Neuronal stem cell (in vitro differentiated cells): ENCODE data around the gene RASSF3.

Experiments used
- DNase-seq: peaks from one replicate; pipeline ENCODE4 v3.0.0-alpha.2; 2013; ENCODE audit warnings: low spot score
- H2AFZ ChIP-seq: one replicate; pipeline ENCODE4 v1.6.1; 2013; ENCODE audit warnings: mild to moderate bottlenecking, low read length, inconsistent platforms
- H2AK5ac ChIP-seq: 2 replicates; pipeline ENCODE4 v1.6.1; 2013; ENCODE audit warnings: low read depth, mild to moderate bottlenecking, inconsistent platforms, low read length, moderate library complexity, mixed read lengths
- H2BK120ac ChIP-seq: 2 replicates; pipeline ENCODE4 v1.6.1; 2013; ENCODE audit warnings: low read depth, mild to moderate bottlenecking, inconsistent platforms, low read length, moderate library complexity, mixed read lengths
- H2BK12ac ChIP-seq: one replicate; pipeline ENCODE4 v1.6.1; 2013; ENCODE audit warnings: low read length, inconsistent platforms
- H2BK15ac ChIP-seq: 2 replicates; pipeline ENCODE4 v1.6.1; 2013; ENCODE audit warnings: mild to moderate bottlenecking, low read length, inconsistent platforms, mixed read lengths
- H2BK5ac ChIP-seq: one replicate; pipeline ENCODE4 v1.6.1; 2013; ENCODE audit warnings: inconsistent platforms, mild to moderate bottlenecking, low read length, moderate library complexity
- H3K14ac ChIP-seq: one replicate; pipeline ENCODE4 v1.6.1; 2013; ENCODE audit warnings: low read length, inconsistent platforms
- H3K18ac ChIP-seq: 2 replicates; pipeline ENCODE4 v1.6.1; 2013; ENCODE audit warnings: low read length, inconsistent platforms
- H3K23ac ChIP-seq: 2 replicates; pipeline ENCODE4 v1.6.1; 2013; ENCODE audit warnings: low read depth, mild to moderate bottlenecking, mixed read lengths, low read length, inconsistent platforms; ENCODE audit not compliant: poor library complexity
- H3K27ac ChIP-seq: replicated peaks from 3 replicates; pipeline ENCODE4 v1.5.1; 2013; ENCODE audit warnings: low read length, inconsistent platforms
- H3K27me3 ChIP-seq, 3 experiments: 2 replicates each; pipeline ENCODE4 v1.6.1; 2013; ENCODE audit warnings: low read length in 3 of 3, mild to moderate bottlenecking in 2 of 3, inconsistent platforms in 1 of 3, low read depth in 1 of 3, mixed read lengths in 1 of 3, moderate library complexity in 1 of 3; ENCODE audit not compliant: control insufficient read depth in 3 of 3, insufficient read depth in 3 of 3
- H3K36me3 ChIP-seq, 2 donors: replicated peaks in 1 of 2; 2 replicates each; pipeline ENCODE4 v1.6.1; 2013; ENCODE audit warnings: low read length in 2 of 2; ENCODE audit not compliant: control insufficient read depth in 2 of 2, insufficient read depth in 2 of 2
- H3K4ac ChIP-seq: 2 replicates; pipeline ENCODE4 v1.6.1; 2013; ENCODE audit warnings: inconsistent platforms, mild to moderate bottlenecking, low read length, moderate library complexity
- H3K4me1 ChIP-seq, 2 donors: 1 replicate in 1 of 2; 2 replicates in 1 of 2; pipeline ENCODE4 v1.6.1; 2013; ENCODE audit warnings: low read length in 2 of 2, low read depth in 1 of 2; ENCODE audit not compliant: control insufficient read depth in 2 of 2, insufficient read depth in 1 of 2
- H3K4me2 ChIP-seq: one replicate; pipeline ENCODE4 v1.6.1; 2013; ENCODE audit warnings: mild to moderate bottlenecking, low read length, inconsistent platforms; ENCODE audit not compliant: insufficient read depth, poor library complexity, severe bottlenecking
- H3K4me3 ChIP-seq, 2 donors: 2 replicates each; pipeline ENCODE4 v1.5.1; 2013; ENCODE audit warnings: low read length in 2 of 2, mild to moderate bottlenecking in 2 of 2, inconsistent platforms in 1 of 2, moderate library complexity in 1 of 2
- H3K79me1 ChIP-seq: one replicate; pipeline ENCODE4 v1.6.1; 2013; ENCODE audit warnings: low read depth, mild to moderate bottlenecking, inconsistent platforms, low read length, moderate library complexity
- H3K9ac ChIP-seq: one replicate; pipeline ENCODE4 v1.6.1; 2013; ENCODE audit warnings: mild to moderate bottlenecking, low read depth, low read length, inconsistent platforms; ENCODE audit not compliant: poor library complexity
- H3K9me3 ChIP-seq, 2 donors: replicated peaks in 1 of 2; 2 replicates each; pipeline versions ENCODE3 to v1.6.1; 2013; ENCODE audit warnings: low read length in 2 of 2, mild to moderate bottlenecking in 2 of 2, inconsistent platforms in 1 of 2, low read depth in 1 of 2, mixed read lengths in 1 of 2, moderate library complexity in 1 of 2; ENCODE audit not compliant: control insufficient read depth in 2 of 2, insufficient read depth in 1 of 2
- H4K8ac ChIP-seq: one replicate; pipeline ENCODE4 v1.6.1; 2013; ENCODE audit warnings: low read depth, mild to moderate bottlenecking, inconsistent platforms, low read length, moderate library complexity
- H4K91ac ChIP-seq: one replicate; pipeline ENCODE4 v1.6.1; 2013; ENCODE audit warnings: low read length, low read depth, mild to moderate bottlenecking, inconsistent platforms; ENCODE audit not compliant: poor library complexity
- WGBS, 2 donors: extraction: QIAGEN DNeasy Blood & Tissue Kit; methylation state at CpG; one replicate each; pipeline ENCODE4 v1.1.7; 2013; ENCODE audit warnings: missing lambda C conversion rate in 2 of 2, mixed read lengths in 1 of 2; ENCODE audit not compliant: insufficient read length in 2 of 2, insufficient replicate concordance in 1 of 2; ENCODE audit errors: extremely low coverage in 2 of 2; 5-methylcytosine and 5-hydroxymethylcytosine counted together

RASSF3 gene

GRCh38 chr12:64716371-64716770, 106.1 kb downstream of the RASSF3 start:
- Histone ChIP-seq H3K79me1 (no peaks in the 10 kb centered on the region), H3K23ac (no peak overlapping the region), H4K8ac (no peak overlapping the region), H2BK15ac (no peak overlapping the region), H2BK12ac (no peak overlapping the region), H2AFZ (no peak overlapping the region), H3K4me2 (no peak overlapping the region), H3K27ac (no peak overlapping the region), H3K36me3 (peaks cover 9 to 69% of the 10 kb centered on the region in 2 donors), H3K18ac (no peak overlapping the region), H3K9ac (no peak overlapping the region), H3K4ac (no peak overlapping the region), H2BK5ac (no peak overlapping the region), H4K91ac (no peak overlapping the region), H3K27me3 (no peaks in the 10 kb centered on the region), H2AK5ac (no peak overlapping the region), H3K4me1 (no peaks in the 10 kb centered on the region), H3K14ac (no peak overlapping the region), H2BK120ac (no peak overlapping the region), H3K4me3 (no peak overlapping the region), H3K9me3 (no peaks in the 10 kb centered on the region)
- WGBS, 2 donors, result no CpG with 5 or more reads among the region's 4 CpGs
- no peak for DNase-seq

GRCh38 chr12:64716839-64717455, 106.7 kb downstream of the RASSF3 start:
- H2AFZ ChIP-seq, result no peak overlapping the region

DNA sequence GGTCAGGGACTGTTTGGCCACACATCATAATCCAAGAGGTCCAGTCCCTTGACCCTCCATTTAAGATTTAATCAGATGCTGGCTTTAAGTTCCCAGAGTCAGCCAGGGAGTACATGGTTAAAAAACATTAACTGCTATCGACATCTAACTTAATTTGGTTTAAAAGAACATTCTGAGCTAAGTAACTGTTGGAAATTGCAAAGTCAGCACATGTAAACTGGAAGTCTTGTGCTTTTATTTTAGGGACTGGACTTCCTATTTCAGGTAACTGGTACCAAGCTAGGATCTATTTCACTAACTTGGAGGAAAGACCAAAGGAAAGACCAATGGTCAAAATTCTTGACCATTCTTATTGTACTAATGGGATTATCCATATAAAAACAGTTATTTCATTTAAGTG, 108.4 kb downstream of the RASSF3 start:
- H2BK120ac ChIP-seq, result no peak overlapping the region
- no peak overlapping the region for H2BK5ac ChIP-seq
- H3K36me3 ChIP-seq, result peaks cover 16 to 87% of the 10 kb centered on the region in 2 donors
- H4K91ac ChIP-seq, result no peak overlapping the region
- H3K27ac ChIP-seq, result no peak overlapping the region
- no peaks in the 10 kb centered on the region for H3K27me3 ChIP-seq
- H3K14ac ChIP-seq, result no peak overlapping the region
- no peaks in the 10 kb centered on the region for H3K4me1 ChIP-seq
- H3K18ac ChIP-seq, result no peak overlapping the region
- no peak overlapping the region for H2AK5ac ChIP-seq
- H3K23ac ChIP-seq, result no peak overlapping the region
- H2BK15ac ChIP-seq, result no peak overlapping the region
- H3K79me1 ChIP-seq, result no peaks in the 10 kb centered on the region
- H2AFZ ChIP-seq, result no peak overlapping the region
- no peak overlapping the region for H2BK12ac ChIP-seq
- no peak overlapping the region for H3K4ac ChIP-seq
- H3K9me3 ChIP-seq, result no peaks in the 10 kb centered on the region
- H3K4me2 ChIP-seq, result no peak overlapping the region
- no peak overlapping the region for H3K9ac ChIP-seq
- no CpG with 5 or more reads among the region's 1 CpG for WGBS, 2 donors
- no peak overlapping the region for H4K8ac ChIP-seq
- no peak overlapping the region for H3K4me3 ChIP-seq
- no peak for DNase-seq

More at GRCh38 chr12:64716839-64717455, 106.7 kb downstream of the RASSF3 start:
- Histone ChIP-seq H3K9ac (no peak overlapping the region), H3K27ac (no peak overlapping the region), H3K14ac (no peak overlapping the region), H3K4me2 (no peak overlapping the region), H3K79me1 (no peaks in the 10 kb centered on the region), H4K91ac (no peak overlapping the region), H3K18ac (no peak overlapping the region), H2BK12ac (no peak overlapping the region), H3K27me3 (no peaks in the 10 kb centered on the region), H2BK5ac (no peak overlapping the region), H3K23ac (no peak overlapping the region), H3K9me3 (no peaks in the 10 kb centered on the region), H2BK15ac (no peak overlapping the region), H3K4me1 (no peaks in the 10 kb centered on the region), H2BK120ac (no peak overlapping the region), H3K4ac (no peak overlapping the region), H4K8ac (no peak overlapping the region), H3K36me3 (peaks cover 12 to 75% of the 10 kb centered on the region in 2 donors), H2AK5ac (no peak overlapping the region), H3K4me3 (no peak overlapping the region)
- DNase-seq, result no peak
- no CpG with 5 or more reads among the region's 6 CpGs for WGBS, 2 donors

DNA sequence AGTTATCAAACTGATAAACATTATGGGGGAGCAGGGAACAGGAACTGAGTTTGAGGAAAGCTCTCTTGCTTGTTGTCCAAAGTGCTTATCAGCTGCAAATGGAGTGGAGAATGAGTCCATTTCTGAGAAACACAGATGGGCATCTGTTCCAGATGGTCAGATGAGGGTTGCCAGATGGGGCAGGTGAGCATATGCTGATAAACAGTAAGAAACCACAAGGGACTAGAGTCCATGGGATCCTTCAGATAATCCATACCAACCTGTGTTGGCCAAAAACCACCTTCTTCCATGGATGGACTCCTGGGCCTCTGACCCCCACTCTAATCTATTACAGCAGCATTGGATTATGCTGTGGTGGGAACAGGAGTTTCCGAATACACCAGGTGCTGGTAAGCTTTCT, 110.6 kb downstream of the RASSF3 start:
- no peak overlapping the region for H3K27ac ChIP-seq
- no peak overlapping the region for H2AFZ ChIP-seq
- H4K91ac ChIP-seq, result no peak overlapping the region
- no CpG with 5 or more reads among the region's 1 CpG for WGBS, 2 donors
- no peak overlapping the region for H2BK120ac ChIP-seq
- H3K4me1 ChIP-seq, result no peaks in the 10 kb centered on the region
- no peaks in the 10 kb centered on the region for H3K27me3 ChIP-seq
- H4K8ac ChIP-seq, result no peak overlapping the region
- no peak overlapping the region for H3K18ac ChIP-seq
- H2BK5ac ChIP-seq, result no peak overlapping the region
- H2BK15ac ChIP-seq, result no peak overlapping the region
- no peak overlapping the region for H3K4ac ChIP-seq
- H3K14ac ChIP-seq, result no peak overlapping the region
- H2BK12ac ChIP-seq, result no peak overlapping the region
- H3K23ac ChIP-seq, result no peak overlapping the region
- no peaks in the 10 kb centered on the region for H3K9me3 ChIP-seq
- H3K4me2 ChIP-seq, result no peak overlapping the region
- DNase-seq, result no peak
- H3K79me1 ChIP-seq, result no peaks in the 10 kb centered on the region
- no peak overlapping the region for H3K9ac ChIP-seq
- no peak overlapping the region for H3K4me3 ChIP-seq
- H3K36me3 ChIP-seq, result peaks cover 13 to 81% of the 10 kb centered on the region in 2 donors
- H2AK5ac ChIP-seq, result no peak overlapping the region
